ENCODE results near the gene RASL11B. TPM values are rescaled to one million over a fixed set of nuclear protein-coding genes. Genes with fewer than 3 reads are reported as not detected.

RASL11B gene
- total and polyA plus RNA-seq, 10 of the 15 experiments (the other 5 are each of a cell fraction or from before 2014, with no cell fraction given), result 0.06 to 0.45 (median 0.08) TPM; not detected in 5

GRCh38 chr4:52912608-52913007 is 50.5 kb downstream of the RASL11B start:
- no peak for TF ChIP-seq IRF4 (IDR thresholded peaks at IDR 0.05; ENCODE audit: low read depth, low read length)
- TF ChIP-seq, protein P1, sequence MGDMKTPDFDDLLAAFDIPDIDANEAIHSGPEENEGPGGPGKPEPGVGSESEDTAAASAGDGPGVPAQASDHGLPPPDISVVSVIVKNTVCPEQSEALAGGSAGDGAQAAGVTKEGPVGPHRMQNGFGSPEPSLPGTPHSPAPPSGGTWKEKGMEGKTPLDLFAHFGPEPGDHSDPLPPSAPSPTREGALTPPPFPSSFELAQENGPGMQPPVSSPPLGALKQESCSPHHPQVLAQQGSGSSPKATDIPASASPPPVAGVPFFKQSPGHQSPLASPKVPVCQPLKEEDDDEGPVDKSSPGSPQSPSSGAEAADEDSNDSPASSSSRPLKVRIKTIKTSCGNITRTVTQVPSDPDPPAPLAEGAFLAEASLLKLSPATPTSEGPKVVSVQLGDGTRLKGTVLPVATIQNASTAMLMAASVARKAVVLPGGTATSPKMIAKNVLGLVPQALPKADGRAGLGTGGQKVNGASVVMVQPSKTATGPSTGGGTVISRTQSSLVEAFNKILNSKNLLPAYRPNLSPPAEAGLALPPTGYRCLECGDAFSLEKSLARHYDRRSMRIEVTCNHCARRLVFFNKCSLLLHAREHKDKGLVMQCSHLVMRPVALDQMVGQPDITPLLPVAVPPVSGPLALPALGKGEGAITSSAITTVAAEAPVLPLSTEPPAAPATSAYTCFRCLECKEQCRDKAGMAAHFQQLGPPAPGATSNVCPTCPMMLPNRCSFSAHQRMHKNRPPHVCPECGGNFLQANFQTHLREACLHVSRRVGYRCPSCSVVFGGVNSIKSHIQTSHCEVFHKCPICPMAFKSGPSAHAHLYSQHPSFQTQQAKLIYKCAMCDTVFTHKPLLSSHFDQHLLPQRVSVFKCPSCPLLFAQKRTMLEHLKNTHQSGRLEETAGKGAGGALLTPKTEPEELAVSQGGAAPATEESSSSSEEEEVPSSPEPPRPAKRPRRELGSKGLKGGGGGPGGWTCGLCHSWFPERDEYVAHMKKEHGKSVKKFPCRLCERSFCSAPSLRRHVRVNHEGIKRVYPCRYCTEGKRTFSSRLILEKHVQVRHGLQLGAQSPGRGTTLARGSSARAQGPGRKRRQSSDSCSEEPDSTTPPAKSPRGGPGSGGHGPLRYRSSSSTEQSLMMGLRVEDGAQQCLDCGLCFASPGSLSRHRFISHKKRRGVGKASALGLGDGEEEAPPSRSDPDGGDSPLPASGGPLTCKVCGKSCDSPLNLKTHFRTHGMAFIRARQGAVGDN (IDR thresholded peaks at IDR 0.05), result no peak
- no peak for TF ChIP-seq NBN (IDR thresholded peaks at IDR 0.05)
- no peak for DNase-seq (ENCODE audit: low read depth, low spot score)
- FAIRE-seq, result no peak
- Histone ChIP-seq H3K36me3 (ENCODE audit: control insufficient read depth in 2 of 2, insufficient read depth in 2 of 2, low read length in 1 of 2) (no peaks in the 10 kb centered on the region), H3K4me3 (no peak overlapping the region), H2AFZ (ENCODE audit: control insufficient read depth, low read depth, low read length) (no peak overlapping the region), H4K20me1 (ENCODE audit: control insufficient read depth, insufficient read depth) (no peaks in the 10 kb centered on the region), H3K9ac (ENCODE audit: control insufficient read depth, insufficient read depth, low read length) (no peak overlapping the region), H3K79me2 (ENCODE audit: control insufficient read depth, insufficient read depth, low read length) (no peaks in the 10 kb centered on the region), H3K27me3 (replicated peaks in 1 of 2; ENCODE audit: control insufficient read depth in 2 of 2, insufficient read depth in 2 of 2, low read length in 1 of 2) (no peaks in the 10 kb centered on the region), H3K27ac (ENCODE audit: control insufficient read depth, insufficient read depth) (no peak overlapping the region), H3K9me3 (replicated peaks; ENCODE audit: control insufficient read depth, insufficient read depth, low read length) (no peaks in the 10 kb centered on the region), H3K4me2 (ENCODE audit: control insufficient read depth, insufficient read depth) (no peak overlapping the region), H3K4me1 (ENCODE audit: control insufficient read depth, insufficient read depth, low read length) (no peaks in the 10 kb centered on the region)
- ChIA-PET SMC1A (ENCODE audit: uncharacterized antibody, unreplicated experiment) (interaction anchor here (1.1 kb wide), 1 partner anchor 17 kb away, joined by 3 read pairs; no protein-coding TSS in a partner anchor), RAD21 (ENCODE audit: unreplicated experiment) (no interaction called here), POLR2A (no interaction called here), CTCF (interaction anchor here (0.8 to 3.1 kb wide), 13 partner anchors 10 to 468 kb away, joined by 3 to 18 read pairs (median 5); no protein-coding TSS in a partner anchor)
- intact Hi-C loops (cut with micrococcal nuclease; ENCODE audit: unreplicated experiment) (no loop called here), in situ Hi-C loops (cut with MboI) (no loop called here)
- WGBS (ENCODE audit: insufficient coverage, insufficient replicate concordance, low lambda C conversion rate, missing lambda C conversion rate), result 92% methylated on average over 2 of the region's 2 CpGs
- peak; percentile 45; the same call in 2 of the 3 replicates for ATAC-seq
- no TSS peak for BruUV-seq (replicated peaks)
